Stimulated activated CD4-positive, alpha-beta T cell treated with anti-CD3 and anti-CD28 coated beads, Interleukin-1b, Interleukin-23, amount 100 ng/mL, for 24 hours (primary cell): Measurements from ENCODE around the gene C8A.

Experiments used
- DNase-seq, 4 experiments: peaks; one replicate each; pipeline ENCODE4 v3.0.0-alpha.2; 2020; ENCODE audit warnings: low read depth in 4 of 4, low spot score in 1 of 4

The C8A gene

DNA sequence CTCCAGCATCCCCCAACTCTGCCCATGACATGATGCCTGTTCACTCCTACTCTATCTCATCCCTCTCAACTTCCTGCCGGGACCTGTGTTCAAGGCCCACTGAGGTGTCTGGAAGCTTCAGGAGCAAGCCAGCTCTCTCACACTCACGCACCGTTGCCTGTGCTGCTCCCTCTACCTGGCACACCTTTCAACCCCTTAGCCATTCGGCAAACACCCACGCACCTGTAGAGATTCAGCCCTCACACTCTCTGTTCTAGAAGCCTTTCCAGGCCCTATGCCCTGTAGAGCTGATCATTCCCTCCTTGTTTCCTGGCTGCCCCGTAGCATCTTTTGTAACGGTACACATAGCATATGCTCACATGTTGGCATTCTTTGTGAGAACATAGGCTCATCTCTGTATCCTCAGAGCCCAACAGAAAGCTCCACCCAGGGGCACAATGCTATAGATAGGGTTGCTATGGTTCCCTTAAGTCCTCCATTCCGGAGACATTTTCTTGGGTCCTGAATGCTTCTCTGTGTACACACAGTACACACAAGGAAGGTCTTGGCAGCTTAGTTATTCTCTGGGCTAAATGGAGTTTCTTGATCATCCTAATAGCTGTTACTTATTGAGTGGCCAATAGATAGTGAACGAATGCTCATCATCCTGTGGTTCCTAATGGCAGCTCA is 109.9 kb downstream of the C8A start:
- no peak for DNase-seq

DNA sequence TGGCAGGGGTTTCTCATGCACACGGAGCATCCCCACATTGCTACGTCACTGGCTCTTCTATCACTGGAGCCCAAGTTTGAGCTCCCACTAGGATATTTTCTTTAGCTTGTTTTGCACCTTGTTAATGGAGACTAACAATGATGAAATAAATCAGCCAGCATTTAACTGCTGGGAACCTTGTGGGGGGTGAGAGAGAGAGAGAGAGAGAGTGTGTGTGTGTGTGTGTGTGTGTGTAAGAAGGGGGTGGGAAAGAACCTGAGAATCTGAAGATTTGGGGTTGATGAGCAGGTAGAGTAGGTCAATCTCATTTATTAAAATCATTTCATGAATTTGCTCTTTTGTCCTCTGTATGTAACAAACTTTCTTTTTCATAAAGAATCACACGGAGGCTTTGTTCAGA is 110.6 kb downstream of the C8A start:
- no peak for DNase-seq

DNA sequence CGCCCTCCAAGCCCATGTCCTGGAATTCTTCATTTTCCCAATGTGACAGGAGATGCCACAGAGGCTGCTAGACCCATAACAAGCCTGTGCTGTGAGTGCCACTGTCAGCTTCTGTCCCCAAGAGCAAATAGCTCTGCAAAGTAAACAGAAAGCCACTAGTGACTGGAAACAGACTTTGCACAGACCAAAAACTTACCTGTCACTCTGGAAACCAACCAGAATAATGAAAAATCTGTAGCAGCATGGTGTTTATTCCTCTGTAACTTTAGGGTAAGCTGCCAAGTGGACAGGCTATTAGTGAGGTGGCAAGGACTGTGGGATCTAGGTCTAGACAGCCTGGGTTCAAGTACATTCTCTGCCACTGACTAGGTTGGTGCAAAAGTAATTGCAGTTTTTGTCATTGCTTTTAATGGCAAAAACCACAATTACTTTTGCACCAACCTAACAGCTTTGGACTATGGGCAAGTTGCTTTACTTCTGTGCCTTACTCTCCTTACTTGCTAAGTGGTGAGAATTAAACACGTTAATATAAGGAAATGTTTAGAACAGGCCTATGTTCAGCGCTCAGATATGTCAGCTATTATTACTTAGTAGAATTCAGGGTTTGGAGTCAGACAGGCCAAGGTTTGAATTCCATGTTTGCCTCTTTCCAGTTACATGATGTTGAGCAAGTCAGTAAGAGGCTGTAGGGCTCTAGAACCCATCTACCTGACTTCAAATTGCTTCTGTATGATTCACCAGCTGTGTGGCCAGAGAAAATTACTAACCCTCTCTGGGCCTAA is 111.5 kb downstream of the C8A start, which contains the start of gene C8B:
TSS of gene C8B (minus strand) at position 100 of the 782 bp plus-strand sequence. CDS start at position 33, 67 bp downstream.
- DNase-seq, result no peak

DNA sequence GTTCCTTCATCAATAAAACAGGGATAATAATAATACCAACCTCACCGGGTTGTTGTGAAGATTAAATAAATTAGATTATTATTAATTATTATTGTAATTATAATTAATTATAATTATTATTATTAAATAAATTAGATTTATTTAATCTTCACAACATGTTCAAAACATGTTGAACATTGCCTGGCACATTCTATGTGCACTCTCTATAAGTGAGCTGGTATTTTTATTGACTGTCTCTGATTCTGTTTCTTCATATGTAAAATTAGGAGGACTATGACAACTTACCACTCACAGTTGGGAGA is 112.1 kb downstream of the C8A start:
- DNase-seq, result no peak

DNA sequence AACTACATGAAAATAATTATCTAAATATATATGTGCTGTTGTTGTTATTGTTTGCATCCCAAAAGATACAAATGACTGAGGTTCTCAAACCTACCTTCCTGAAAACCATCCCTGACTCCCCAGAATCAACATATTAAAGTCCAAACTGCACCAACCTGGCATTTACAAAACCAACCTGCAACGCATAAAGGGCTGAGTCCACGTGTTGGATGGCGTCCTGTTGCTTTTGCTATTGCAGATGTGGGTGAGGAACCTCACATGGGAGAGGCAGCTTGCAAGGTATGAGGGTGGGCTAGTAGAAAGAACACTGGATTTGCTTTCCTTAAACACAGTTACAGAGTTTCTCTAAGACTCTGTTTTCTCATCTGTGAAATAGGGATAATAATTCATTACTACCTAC is 112.8 kb downstream of the C8A start:
- no peak for DNase-seq
